GM13976 (cell line): ENCODE measurements around the gene MSX2.

Experiments used
- DNase-seq: peaks from one replicate; pipeline ENCODE4 v3.0.0; 2012; ENCODE audit warnings: low spot score
- in situ Hi-C: fragments of 300-500 bp; cut with MboI; formaldehyde crosslinking; loops from one replicate; pipeline ENCODE4 v1.12.0; 2022; ENCODE audit warnings: low sequenced_read_pairs, mixed read lengths, inconsistent platforms; ENCODE audit not compliant: unreplicated experiment
- TF ChIP-seq, protein P1 (sequence below): IDR thresholded peaks from 2 replicates; pipeline ENCODE4 v1.5.1; 2012; ENCODE audit warnings: borderline replicate concordance, mild to moderate bottlenecking; ENCODE audit not compliant: insufficient read depth; ENCODE audit errors: extremely low read depth, missing control alignments, control extremely low read depth

MSX2 gene

GRCh38 chr5:174724484-174725260, at the start of gene MSX2:
Gene MSX2 (plus strand): TSS chr5:174724582. CDS start chr5:174724660, 78 bp downstream.
- TF ChIP-seq, protein P1, sequence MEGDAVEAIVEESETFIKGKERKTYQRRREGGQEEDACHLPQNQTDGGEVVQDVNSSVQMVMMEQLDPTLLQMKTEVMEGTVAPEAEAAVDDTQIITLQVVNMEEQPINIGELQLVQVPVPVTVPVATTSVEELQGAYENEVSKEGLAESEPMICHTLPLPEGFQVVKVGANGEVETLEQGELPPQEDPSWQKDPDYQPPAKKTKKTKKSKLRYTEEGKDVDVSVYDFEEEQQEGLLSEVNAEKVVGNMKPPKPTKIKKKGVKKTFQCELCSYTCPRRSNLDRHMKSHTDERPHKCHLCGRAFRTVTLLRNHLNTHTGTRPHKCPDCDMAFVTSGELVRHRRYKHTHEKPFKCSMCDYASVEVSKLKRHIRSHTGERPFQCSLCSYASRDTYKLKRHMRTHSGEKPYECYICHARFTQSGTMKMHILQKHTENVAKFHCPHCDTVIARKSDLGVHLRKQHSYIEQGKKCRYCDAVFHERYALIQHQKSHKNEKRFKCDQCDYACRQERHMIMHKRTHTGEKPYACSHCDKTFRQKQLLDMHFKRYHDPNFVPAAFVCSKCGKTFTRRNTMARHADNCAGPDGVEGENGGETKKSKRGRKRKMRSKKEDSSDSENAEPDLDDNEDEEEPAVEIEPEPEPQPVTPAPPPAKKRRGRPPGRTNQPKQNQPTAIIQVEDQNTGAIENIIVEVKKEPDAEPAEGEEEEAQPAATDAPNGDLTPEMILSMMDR, result no peak
- in situ Hi-C loops, result no loop called here
- DNase-seq, result no peak

- TF ChIP-seq, protein P1, result no peak
- in situ Hi-C loops, result no loop called here
- DNase-seq, result no peak
Measured at GRCh38 chr5:174675110-174675509, 49.3 kb upstream of the MSX2 start.

- TF ChIP-seq, protein P1, result no peak
- DNase-seq, result no peak
- in situ Hi-C loops, result no loop called here
Measured at GRCh38 chr5:174675916-174676315, 48.5 kb upstream of the MSX2 start.

- no peak for DNase-seq
- in situ Hi-C loops, result no loop called here
- TF ChIP-seq, protein P1, result no peak
Measured at GRCh38 chr5:174678107-174678506, 46.3 kb upstream of the MSX2 start.

DNA sequence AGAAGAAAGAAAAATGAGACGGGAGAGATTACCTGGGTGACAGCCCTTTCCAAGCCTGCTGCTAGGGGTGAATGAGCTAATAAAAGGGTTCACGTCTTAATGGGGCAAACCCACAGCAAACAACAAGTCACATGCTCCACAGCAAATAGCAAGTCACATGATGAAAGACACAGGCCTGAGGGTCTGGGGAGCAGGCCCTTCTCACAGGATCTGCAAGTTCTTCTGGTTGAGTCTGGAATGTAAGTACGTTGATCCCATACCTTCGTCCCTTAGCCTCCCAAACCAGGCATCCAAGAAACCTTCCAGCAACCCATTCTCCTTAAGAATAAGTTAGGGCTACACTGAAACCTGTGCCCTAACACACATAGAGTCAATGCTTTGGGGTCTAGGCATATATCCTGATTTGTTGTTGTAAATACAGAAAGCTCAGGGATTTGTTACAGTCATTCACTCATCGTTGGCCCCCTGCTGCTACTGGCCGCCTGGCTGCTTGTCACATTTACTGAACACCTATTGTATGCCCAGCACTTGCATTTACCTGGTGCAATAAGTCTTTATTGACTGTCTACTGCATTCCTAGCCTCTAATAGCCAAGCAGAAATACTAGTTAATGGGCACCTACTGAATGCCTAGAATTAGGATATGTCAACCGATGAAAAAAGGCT, 43.3 kb upstream of the MSX2 start:
- TF ChIP-seq, protein P1, result no peak
- no peak for DNase-seq
- in situ Hi-C loops, result no loop called here

- no peak for DNase-seq
- TF ChIP-seq, protein P1, result no peak
- in situ Hi-C loops, result no loop called here
Measured at GRCh38 chr5:174687503-174687902, 36.9 kb upstream of the MSX2 start.
